MM.1S (cell line): ENCODE results near the gene TLR9.

Experiments used
- CTCF ChIP-seq: fragments of 300-600 bp; sonication (generic); IDR thresholded peaks from 2 replicates; pipeline ENCODE4 v1.5.1; 2016; ENCODE audit warnings: antibody characterized with exemption, low read length, mixed read lengths
- EZH2 ChIP-seq: fragments of 300-600 bp; sonication (generic); optimal IDR thresholded peaks from 2 replicates; pipeline ENCODE3; 2017; ENCODE audit warnings: low read depth, mild to moderate bottlenecking, antibody characterized with exemption, low read length, mixed read lengths

DNA sequence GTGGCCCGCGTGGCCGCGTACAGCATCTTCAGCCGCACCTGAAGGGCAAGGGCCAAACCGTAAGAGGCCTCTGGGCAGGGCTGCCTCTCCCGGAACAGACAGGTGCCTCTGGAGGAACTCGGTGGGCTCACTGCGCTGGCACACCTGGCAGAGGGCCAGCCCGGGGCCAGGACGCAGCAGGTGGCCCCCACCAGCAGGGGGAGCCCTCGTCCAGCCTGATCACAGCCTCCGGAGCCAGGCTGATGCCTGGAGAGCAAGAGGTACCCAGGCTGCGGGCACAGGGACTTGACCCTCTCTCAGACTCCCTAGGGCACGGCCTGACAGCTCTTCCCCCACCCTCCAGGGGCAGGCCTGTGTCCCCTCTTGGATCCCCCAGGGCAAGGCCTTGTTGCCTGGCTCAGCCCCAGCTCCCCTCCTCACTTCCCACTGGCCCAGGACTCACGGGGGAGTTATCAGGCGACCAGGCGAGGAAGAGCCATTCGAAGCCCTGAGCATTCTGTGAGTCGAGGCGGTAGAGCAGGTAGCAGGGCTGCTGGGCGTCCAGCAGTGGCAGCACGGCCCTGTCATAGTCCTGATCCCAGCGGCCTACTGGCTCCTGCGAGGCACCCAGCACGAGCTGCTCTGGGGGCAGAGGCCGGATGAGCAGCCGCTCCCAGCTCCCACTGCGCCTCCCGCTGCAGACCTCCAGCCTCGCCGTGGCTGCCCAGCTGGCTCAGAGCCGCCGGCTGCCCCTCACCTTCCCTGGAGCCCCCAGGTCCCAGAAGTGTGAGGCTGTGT lies 6.2 kb upstream of the TLR9 start:
- TF ChIP-seq CTCF, result peak; percentile 93
- no peak for TF ChIP-seq EZH2
